Stimulated activated CD8-positive, alpha-beta memory T cell treated with anti-CD3 and anti-CD28 coated beads, Interleukin-12 subunit alpha, Interleukin-12 subunit beta, amount 100 ng/mL, for 24 hours (primary cell): ENCODE data around the gene CYP4F3.
"Not testable (repeated sequence)": the region's sequence is repeated elsewhere in the genome, so short reads cannot be mapped to it uniquely, and the experiment has no call there.

ENCODE experiments used
- DNase-seq: peaks from one replicate; pipeline ENCODE4 v3.0.0-alpha.2; 2020; ENCODE audit errors: extremely low read depth

CYP4F3 gene

GRCh38 chr19:15640294-15640903 is at the start of gene CYP4F3:
TSS of gene CYP4F3 (plus strand) at chr19:15640897. CDS start at chr19:15641416, 519 bp downstream.
- DNase-seq = no peak

- no peak for DNase-seq
These were observed 48.9 kb upstream of the CYP4F3 start for GRCh38 chr19:15591796-15592195.

GRCh38 chr19:15592506-15592905 is 48.2 kb upstream of the CYP4F3 start:
- DNase-seq = not testable (repeated sequence)

- DNase-seq = not testable (repeated sequence)
These were observed 46.9 kb upstream of the CYP4F3 start for GRCh38 chr19:15593766-15594165.

- no peak for DNase-seq
These were observed 45.6 kb upstream of the CYP4F3 start for GRCh38 chr19:15595069-15595468.

GRCh38 chr19:15607978-15608925 is 32.4 kb upstream of the CYP4F3 start:
- not testable (repeated sequence) for DNase-seq

- DNase-seq = no peak
These were observed 31.4 kb upstream of the CYP4F3 start for GRCh38 chr19:15609261-15609660.

- no peak for DNase-seq
These were observed 28.4 kb upstream of the CYP4F3 start for GRCh38 chr19:15612342-15612741.

GRCh38 chr19:15613338-15613737 is 27.4 kb upstream of the CYP4F3 start:
- DNase-seq = no peak

GRCh38 chr19:15614507-15615379 is 26.0 kb upstream of the CYP4F3 start, which contains the start of gene CYP4F8:
TSS of gene CYP4F8 (plus strand) at chr19:15615218. CDS start at chr19:15615617, 399 bp downstream.
- no peak for DNase-seq

- no peak for DNase-seq
These were observed 25.2 kb upstream of the CYP4F3 start for GRCh38 chr19:15615526-15615925.

GRCh38 chr19:15616183-15616582 is 24.5 kb upstream of the CYP4F3 start:
- no peak for DNase-seq

- DNase-seq = no peak
These were observed 23.9 kb upstream of the CYP4F3 start for GRCh38 chr19:15616627-15617270.

GRCh38 chr19:15618321-15618720 is 22.4 kb upstream of the CYP4F3 start:
- DNase-seq = no peak

- DNase-seq = no peak
These were observed 18.9 kb upstream of the CYP4F3 start for GRCh38 chr19:15621801-15622200.

GRCh38 chr19:15622991-15623390 is 17.7 kb upstream of the CYP4F3 start:
- DNase-seq = no peak

- DNase-seq = no peak
These were observed 16.9 kb upstream of the CYP4F3 start for GRCh38 chr19:15623711-15624318.

GRCh38 chr19:15628236-15629002 is 12.3 kb upstream of the CYP4F3 start:
- no peak for DNase-seq

GRCh38 chr19:15629003-15629880 is 11.5 kb upstream of the CYP4F3 start:
- peak; percentile 52 for DNase-seq
